CD4-positive, alpha-beta T cell (primary cell): ENCODE results near the gene DIP2C. TPM values are rescaled to one million over a fixed set of nuclear protein-coding genes. Genes with fewer than 3 reads are reported as not detected.

Experiments
- ATAC-seq: fragments of 200-7000 bp; cut with Tn5 transposase; one replicate; pipeline ENCODE4 v1.10.0; 2022; ENCODE audit warnings: mild to moderate bottlenecking; ENCODE audit not compliant: poor library complexity
- CTCF ChIA-PET: fragments of 350-600 bp; sonication (Branson Sonifier 250); formaldehyde crosslinking; loops from one replicate; lab custom pipeline; 2021; ENCODE audit warnings: antibody characterized with exemption, inconsistent platforms; lab: Charles Lee
- POLR2A ChIA-PET: fragments of 350-600 bp; sonication (Branson Sonifier 250); formaldehyde crosslinking; loops from one replicate; lab custom pipeline; 2021; ENCODE audit warnings: antibody characterized with exemption, inconsistent platforms; lab: Charles Lee
- DNase-seq, 14 experiments: peaks; one replicate each; pipeline ENCODE4 v3.0.0-alpha.2; 2013 to 2020; ENCODE audit warnings: mixed read lengths in 2 of 14
- H3K27ac ChIP-seq, 2 donors: one replicate each; pipeline versions ENCODE4 v1.5.1 to v1.7.0; 2013; ENCODE audit warnings: low read length in 2 of 2, low read depth in 1 of 2, mild to moderate bottlenecking in 1 of 2
- H3K27me3 ChIP-seq, 2 experiments: 1 replicate in 1 of 2; 2 replicates in 1 of 2; pipeline versions ENCODE4 v1.6.1 to v1.7.0; 2013; ENCODE audit warnings: low read length in 2 of 2, control low read depth in 1 of 2, mild to moderate bottlenecking in 1 of 2, moderate library complexity in 1 of 2; ENCODE audit not compliant: insufficient read depth in 2 of 2, control insufficient read depth in 1 of 2
- H3K36me3 ChIP-seq: one replicate; pipeline ENCODE4 v1.6.1; 2013; ENCODE audit warnings: low read length, control low read depth; ENCODE audit not compliant: insufficient read depth
- H3K4me1 ChIP-seq: one replicate; pipeline ENCODE4 v1.6.1; 2013; ENCODE audit warnings: low read length, control low read depth; ENCODE audit not compliant: insufficient read depth
- H3K4me3 ChIP-seq: one replicate; pipeline ENCODE4 v1.5.1; 2013; ENCODE audit warnings: mild to moderate bottlenecking, low read length, moderate library complexity
- H3K9me3 ChIP-seq, 2 experiments: 1 replicate in 1 of 2; 2 replicates in 1 of 2; pipeline versions ENCODE4 v1.6.1 to v1.7.0; 2013; ENCODE audit warnings: low read length in 2 of 2, mild to moderate bottlenecking in 2 of 2, control low read depth in 1 of 2, moderate library complexity in 1 of 2; ENCODE audit not compliant: control insufficient read depth in 1 of 2, insufficient read depth in 1 of 2
- H3K27ac Mint-ChIP-seq: one replicate; pipeline ENCODE4 v1.8.0; 2020; ENCODE audit warnings: mixed read lengths
- H3K27me3 Mint-ChIP-seq: one replicate; pipeline ENCODE4 v1.8.0; 2021; ENCODE audit warnings: mixed read lengths
- H3K36me3 Mint-ChIP-seq: one replicate; pipeline ENCODE4 v1.8.0; 2021; ENCODE audit warnings: low read depth, mixed read lengths
- H3K4me1 Mint-ChIP-seq: one replicate; pipeline ENCODE4 v1.8.0; 2021; ENCODE audit warnings: low read depth, mixed read lengths
- H3K4me3 Mint-ChIP-seq: one replicate; pipeline ENCODE4 v1.8.0; 2020; ENCODE audit warnings: mild to moderate bottlenecking, mixed read lengths
- H3K9me3 Mint-ChIP-seq: one replicate; pipeline ENCODE4 v1.8.0; 2020; ENCODE audit warnings: mixed read lengths
- intact Hi-C, 2 experiments: fragments of 100-400 bp; cut with DNase I in 1 of 2; cut with micrococcal nuclease in 1 of 2; formaldehyde crosslinking; loops; one replicate each; pipeline versions ENCODE4 v1.15.1 to v1.9.0; 2023 to 2025; cut with DNase I, micrococcal nuclease
- total RNA-seq, 174 experiments: library from RNA in 2 of 174; stranded (reverse) in 2 of 174; gene quantifications; one replicate each; pipeline ENCODE4 v1.2.3 and lab custom pipeline; 2021 to 2026
- TF ChIP-seq, protein P1 (sequence below): fragments of 200-600 bp; IDR thresholded peaks from one replicate; pipeline ENCODE4 v1.8.0; 2022; ENCODE audit warnings: antibody characterized with exemption, mild to moderate bottlenecking

Gene DIP2C
- total RNA-seq, 2 experiments from 2014 or later, result 4.1 TPM

DNA sequence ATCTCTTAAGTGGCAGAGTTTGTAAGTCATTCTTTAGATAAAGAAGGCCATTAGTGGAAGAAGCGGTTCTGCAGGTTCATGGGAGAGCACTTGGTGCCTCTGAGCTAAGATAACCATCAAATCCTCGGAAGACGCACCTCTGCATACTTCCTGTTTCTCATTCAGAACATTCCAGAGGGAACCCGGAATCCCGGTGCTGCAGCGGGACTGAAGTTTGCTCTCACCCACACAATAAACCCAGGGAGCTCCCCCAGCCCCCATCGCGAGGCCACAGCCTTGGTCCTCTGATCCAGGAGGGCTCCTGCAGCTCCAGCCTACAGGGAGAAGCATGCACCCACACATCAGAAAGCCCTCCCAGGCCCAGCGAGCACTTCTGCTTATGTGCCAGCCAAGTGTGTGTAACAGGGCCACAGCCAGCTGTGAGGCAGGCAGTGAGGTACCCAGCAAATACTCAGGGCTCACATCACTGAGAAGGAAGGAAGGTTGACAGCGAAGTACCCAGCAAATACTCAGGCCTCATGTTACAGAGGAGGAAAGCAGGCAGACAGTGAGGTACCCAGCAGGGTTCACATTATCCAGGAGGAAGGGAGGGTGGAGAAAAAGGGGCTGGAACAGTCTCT, 142.4 kb downstream of the DIP2C start:
- ChIA-PET CTCF (no interaction called here), POLR2A (no interaction called here)
- Mint-ChIP-seq H3K27ac (no peak overlapping the region), H3K4me3 (no peak overlapping the region), H3K9me3 (no peaks in the 10 kb centered on the region), H3K27me3 (peaks cover 37% of the 10 kb centered on the region), H3K36me3 (no peaks in the 10 kb centered on the region), H3K4me1 (peaks cover 2% of the 10 kb centered on the region)
- intact Hi-C loops, result no loop called here
- no peak overlapping the region for H3K4me3 ChIP-seq
- H3K9me3 ChIP-seq, result no peaks in the 10 kb centered on the region
- no peaks in the 10 kb centered on the region for H3K4me1 ChIP-seq
- H3K27ac ChIP-seq, result no peak overlapping the region
- TF ChIP-seq, protein P1, sequence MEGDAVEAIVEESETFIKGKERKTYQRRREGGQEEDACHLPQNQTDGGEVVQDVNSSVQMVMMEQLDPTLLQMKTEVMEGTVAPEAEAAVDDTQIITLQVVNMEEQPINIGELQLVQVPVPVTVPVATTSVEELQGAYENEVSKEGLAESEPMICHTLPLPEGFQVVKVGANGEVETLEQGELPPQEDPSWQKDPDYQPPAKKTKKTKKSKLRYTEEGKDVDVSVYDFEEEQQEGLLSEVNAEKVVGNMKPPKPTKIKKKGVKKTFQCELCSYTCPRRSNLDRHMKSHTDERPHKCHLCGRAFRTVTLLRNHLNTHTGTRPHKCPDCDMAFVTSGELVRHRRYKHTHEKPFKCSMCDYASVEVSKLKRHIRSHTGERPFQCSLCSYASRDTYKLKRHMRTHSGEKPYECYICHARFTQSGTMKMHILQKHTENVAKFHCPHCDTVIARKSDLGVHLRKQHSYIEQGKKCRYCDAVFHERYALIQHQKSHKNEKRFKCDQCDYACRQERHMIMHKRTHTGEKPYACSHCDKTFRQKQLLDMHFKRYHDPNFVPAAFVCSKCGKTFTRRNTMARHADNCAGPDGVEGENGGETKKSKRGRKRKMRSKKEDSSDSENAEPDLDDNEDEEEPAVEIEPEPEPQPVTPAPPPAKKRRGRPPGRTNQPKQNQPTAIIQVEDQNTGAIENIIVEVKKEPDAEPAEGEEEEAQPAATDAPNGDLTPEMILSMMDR, result no peak
- DNase-seq (no peak), ATAC-seq (no peak)
- no peaks in the 10 kb centered on the region for H3K36me3 ChIP-seq
- H3K27me3 ChIP-seq, result peaks cover 0 to 7% of the 10 kb centered on the region in 2 experiments

DNA sequence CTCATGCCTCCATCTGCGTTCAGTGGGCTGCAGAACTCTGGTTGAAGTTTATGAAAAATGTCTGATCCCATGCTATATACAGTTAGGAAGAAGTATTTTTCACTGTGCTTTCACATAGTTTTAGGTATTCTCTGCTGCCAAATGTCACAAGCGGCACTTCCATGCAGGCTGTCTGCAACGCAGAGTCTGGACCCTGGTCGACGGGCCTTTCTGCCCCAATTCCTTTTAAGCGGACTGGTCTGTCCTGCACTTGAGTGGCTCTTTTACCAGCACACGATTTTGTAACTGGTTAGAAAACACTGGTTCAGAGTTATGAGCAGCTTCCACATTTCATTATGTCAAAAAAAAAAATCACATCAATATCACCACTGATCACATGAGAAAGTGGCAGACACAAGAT, 143.0 kb downstream of the DIP2C start:
- Histone ChIP-seq H3K4me3 (no peak overlapping the region), H3K27me3 (peaks cover 6 to 12% of the 10 kb centered on the region in 2 experiments), H3K36me3 (no peaks in the 10 kb centered on the region), H3K27ac (no peak overlapping the region), H3K4me1 (no peaks in the 10 kb centered on the region), H3K9me3 (no peaks in the 10 kb centered on the region)
- Mint-ChIP-seq H3K36me3 (no peaks in the 10 kb centered on the region), H3K4me3 (no peak overlapping the region), H3K4me1 (peaks cover 8% of the 10 kb centered on the region), H3K27me3 (peaks cover 44% of the 10 kb centered on the region), H3K9me3 (no peaks in the 10 kb centered on the region), H3K27ac (no peak overlapping the region)
- TF ChIP-seq, protein P1, result no peak
- ChIA-PET CTCF (no interaction called here), POLR2A (no interaction called here)
- DNase-seq, result no peak
- ATAC-seq, result no peak
- intact Hi-C loops, result no loop called here

DNA sequence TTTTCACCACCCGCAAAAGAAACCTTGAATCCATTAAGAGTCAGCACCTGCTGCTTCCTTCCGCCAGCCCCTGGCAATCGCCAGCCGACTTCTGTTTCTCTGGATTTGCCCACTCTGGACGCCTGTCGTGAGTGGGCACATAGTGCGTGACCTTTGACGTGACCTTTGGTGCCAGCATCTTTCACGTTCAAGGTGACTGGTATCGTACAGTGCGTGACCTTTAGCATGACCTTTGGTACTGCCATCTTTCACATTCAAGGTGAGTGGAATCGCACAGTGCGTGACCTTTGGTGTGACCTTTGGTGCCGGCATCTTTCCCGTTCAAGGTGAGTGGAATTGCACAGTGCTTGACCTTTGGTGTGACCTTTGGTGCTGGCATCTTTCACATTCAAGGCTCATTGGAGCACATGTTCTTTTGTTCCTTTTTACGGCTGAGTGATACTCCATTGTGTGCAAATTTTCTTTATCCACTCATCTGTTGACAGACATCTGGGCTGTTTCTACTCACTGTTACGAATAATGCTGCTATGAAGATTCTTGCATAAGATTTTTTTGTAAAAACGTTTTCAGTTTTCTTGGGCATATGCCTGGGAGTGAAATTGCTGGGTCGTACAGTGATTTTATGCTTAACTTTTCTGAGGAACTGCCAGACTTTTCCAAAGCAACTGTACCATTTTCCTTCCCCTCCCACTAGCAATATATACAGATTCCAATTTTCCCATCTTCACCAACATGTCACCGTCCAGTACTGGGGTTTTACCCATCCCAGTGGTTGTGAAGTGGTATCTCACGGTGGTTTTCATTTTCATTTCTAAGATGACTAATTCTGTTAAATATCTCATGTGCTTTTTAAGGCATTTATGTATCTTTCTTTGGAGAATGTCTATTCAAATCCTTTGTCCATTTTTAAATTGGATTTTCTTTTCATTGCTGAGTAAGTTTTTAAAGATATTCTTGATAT, 145.3 kb downstream of the DIP2C start:
- no peaks in the 10 kb centered on the region for H3K36me3 ChIP-seq
- TF ChIP-seq, protein P1, result no peak
- no peaks in the 10 kb centered on the region for H3K36me3 Mint-ChIP-seq
- ChIA-PET CTCF (no interaction called here), POLR2A (no interaction called here)
- no peak overlapping the region for H3K4me3 ChIP-seq
- no peak overlapping the region for H3K27ac ChIP-seq
- H3K4me1 Mint-ChIP-seq, result peaks cover 20% of the 10 kb centered on the region
- H3K9me3 Mint-ChIP-seq, result no peaks in the 10 kb centered on the region
- peaks cover 8 to 16% of the 10 kb centered on the region in 2 experiments for H3K27me3 ChIP-seq
- no peak for DNase-seq
- H3K4me1 ChIP-seq, result no peaks in the 10 kb centered on the region
- H3K27ac Mint-ChIP-seq, result no peak overlapping the region
- no peak for ATAC-seq
- H3K27me3 Mint-ChIP-seq, result peaks cover 60% of the 10 kb centered on the region
- H3K9me3 ChIP-seq, result no peaks in the 10 kb centered on the region
- intact Hi-C loops, result no loop called here
- H3K4me3 Mint-ChIP-seq, result no peak overlapping the region
